ENCODE data around the gene PSME1.

Gene PSME1

DNA sequence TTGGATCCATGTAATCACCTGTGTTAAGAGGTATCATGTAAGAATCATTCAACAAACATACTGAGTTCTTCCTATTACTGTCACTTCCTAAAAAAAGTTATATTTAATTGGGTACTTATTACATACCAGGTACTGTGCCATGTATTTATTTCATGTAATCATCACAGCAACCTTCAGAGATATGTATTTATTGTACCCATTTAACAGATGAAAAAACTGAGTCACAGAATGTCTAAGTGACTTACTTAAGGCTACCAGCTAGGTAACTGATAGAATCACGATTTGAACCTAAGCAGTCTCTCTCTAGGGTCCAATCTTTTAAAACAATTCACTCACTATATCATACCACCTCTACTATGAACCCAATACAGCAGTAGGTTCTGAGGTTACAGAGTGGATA, 8.5 kb downstream of the PSME1 start:
- Histone ChIP-seq H3K9ac (ENCODE audit: low read depth, low read length) (no peak overlapping the region), H3K4me2 (ENCODE audit: insufficient read depth, low read length) (peak overlapping the region; percentile 93; the same call in 1 of the 2 replicates), H3K36me3 (ENCODE audit: insufficient read depth, low read length) (peaks cover 51% of the 10 kb centered on the region), H3K27me3 (ENCODE audit: insufficient read depth, low read length, poor library complexity) (no peaks in the 10 kb centered on the region), H3K27ac (ENCODE audit: low read length) (no peak overlapping the region), H2AFZ (ENCODE audit: low read depth, low read length) (no peak overlapping the region), H3K79me2 (ENCODE audit: insufficient read depth, low read length) (peaks cover 66% of the 10 kb centered on the region), H4K20me1 (ENCODE audit: insufficient read depth, low read length) (peaks cover 23% of the 10 kb centered on the region), H3K9me3 (ENCODE audit: insufficient read depth, low read length, severe bottlenecking) (no peaks in the 10 kb centered on the region), H3K4me1 (ENCODE audit: insufficient read depth, low read length) (peaks cover 70% of the 10 kb centered on the region), H3K4me3 (ENCODE audit: low read depth in 1 of 2, low read length in 2 of 2) (no peak overlapping the region; a peak in 1 of 4 replicates)
- TF ChIP-seq, protein P1, sequence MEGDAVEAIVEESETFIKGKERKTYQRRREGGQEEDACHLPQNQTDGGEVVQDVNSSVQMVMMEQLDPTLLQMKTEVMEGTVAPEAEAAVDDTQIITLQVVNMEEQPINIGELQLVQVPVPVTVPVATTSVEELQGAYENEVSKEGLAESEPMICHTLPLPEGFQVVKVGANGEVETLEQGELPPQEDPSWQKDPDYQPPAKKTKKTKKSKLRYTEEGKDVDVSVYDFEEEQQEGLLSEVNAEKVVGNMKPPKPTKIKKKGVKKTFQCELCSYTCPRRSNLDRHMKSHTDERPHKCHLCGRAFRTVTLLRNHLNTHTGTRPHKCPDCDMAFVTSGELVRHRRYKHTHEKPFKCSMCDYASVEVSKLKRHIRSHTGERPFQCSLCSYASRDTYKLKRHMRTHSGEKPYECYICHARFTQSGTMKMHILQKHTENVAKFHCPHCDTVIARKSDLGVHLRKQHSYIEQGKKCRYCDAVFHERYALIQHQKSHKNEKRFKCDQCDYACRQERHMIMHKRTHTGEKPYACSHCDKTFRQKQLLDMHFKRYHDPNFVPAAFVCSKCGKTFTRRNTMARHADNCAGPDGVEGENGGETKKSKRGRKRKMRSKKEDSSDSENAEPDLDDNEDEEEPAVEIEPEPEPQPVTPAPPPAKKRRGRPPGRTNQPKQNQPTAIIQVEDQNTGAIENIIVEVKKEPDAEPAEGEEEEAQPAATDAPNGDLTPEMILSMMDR (IDR thresholded peaks at IDR 0.05; ENCODE audit: borderline replicate concordance, extremely low read depth, low read length, poor library complexity, severe bottlenecking): no peak
- no peak for TF ChIP-seq EZH2 (IDR thresholded peaks at IDR 0.05; ENCODE audit: borderline replicate concordance, low read depth, low read length, severe bottlenecking)
- DNase-seq (no peak), ATAC-seq (ENCODE audit: insufficient read depth, low read depth) (no peak)

DNA sequence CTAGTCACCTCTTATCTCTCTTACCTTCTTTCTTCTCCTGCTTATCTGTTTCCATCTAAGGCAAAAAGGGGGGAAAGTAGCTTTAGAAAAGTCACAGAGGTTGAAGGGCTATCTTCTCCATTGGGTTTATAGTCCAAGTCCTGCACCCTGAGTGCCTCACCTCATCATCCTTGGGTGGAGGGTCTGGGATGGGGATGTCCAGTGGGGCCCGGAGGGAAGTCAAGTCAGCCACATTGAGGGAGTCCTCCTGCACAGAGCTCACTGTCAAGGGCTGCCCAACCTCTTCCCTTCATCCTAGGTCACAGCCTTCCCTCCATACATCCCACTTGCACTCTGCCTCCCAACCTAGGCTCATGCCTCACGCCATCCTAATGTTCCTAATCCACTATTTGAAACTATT, 9.2 kb downstream of the PSME1 start:
- Histone ChIP-seq H3K9me3 (ENCODE audit: insufficient read depth, low read length, severe bottlenecking) (no peaks in the 10 kb centered on the region), H3K9ac (ENCODE audit: low read depth, low read length) (peak overlapping the region; percentile 81), H4K20me1 (ENCODE audit: insufficient read depth, low read length) (peaks cover 26% of the 10 kb centered on the region), H3K27ac (ENCODE audit: low read length) (peak overlapping the region; percentile 92), H3K36me3 (ENCODE audit: insufficient read depth, low read length) (peaks cover 56% of the 10 kb centered on the region), H3K79me2 (ENCODE audit: insufficient read depth, low read length) (peaks cover 65% of the 10 kb centered on the region), H3K4me2 (ENCODE audit: insufficient read depth, low read length) (peak overlapping the region; percentile 93), H2AFZ (ENCODE audit: low read depth, low read length) (no peak overlapping the region), H3K27me3 (ENCODE audit: insufficient read depth, low read length, poor library complexity) (no peaks in the 10 kb centered on the region), H3K4me3 (ENCODE audit: low read depth in 1 of 2, low read length in 2 of 2) (peak overlapping the region; percentile 67 to 76; a peak in 3 of 4 replicates), H3K4me1 (ENCODE audit: insufficient read depth, low read length) (peaks cover 69% of the 10 kb centered on the region)
- ATAC-seq (ENCODE audit: insufficient read depth, low read depth) (no peak), DNase-seq (no peak)
- TF ChIP-seq EZH2 (IDR thresholded peaks at IDR 0.05; ENCODE audit: borderline replicate concordance, low read depth, low read length, severe bottlenecking): no peak
- TF ChIP-seq, protein P1 (IDR thresholded peaks at IDR 0.05; ENCODE audit: borderline replicate concordance, extremely low read depth, low read length, poor library complexity, severe bottlenecking): no peak

DNA sequence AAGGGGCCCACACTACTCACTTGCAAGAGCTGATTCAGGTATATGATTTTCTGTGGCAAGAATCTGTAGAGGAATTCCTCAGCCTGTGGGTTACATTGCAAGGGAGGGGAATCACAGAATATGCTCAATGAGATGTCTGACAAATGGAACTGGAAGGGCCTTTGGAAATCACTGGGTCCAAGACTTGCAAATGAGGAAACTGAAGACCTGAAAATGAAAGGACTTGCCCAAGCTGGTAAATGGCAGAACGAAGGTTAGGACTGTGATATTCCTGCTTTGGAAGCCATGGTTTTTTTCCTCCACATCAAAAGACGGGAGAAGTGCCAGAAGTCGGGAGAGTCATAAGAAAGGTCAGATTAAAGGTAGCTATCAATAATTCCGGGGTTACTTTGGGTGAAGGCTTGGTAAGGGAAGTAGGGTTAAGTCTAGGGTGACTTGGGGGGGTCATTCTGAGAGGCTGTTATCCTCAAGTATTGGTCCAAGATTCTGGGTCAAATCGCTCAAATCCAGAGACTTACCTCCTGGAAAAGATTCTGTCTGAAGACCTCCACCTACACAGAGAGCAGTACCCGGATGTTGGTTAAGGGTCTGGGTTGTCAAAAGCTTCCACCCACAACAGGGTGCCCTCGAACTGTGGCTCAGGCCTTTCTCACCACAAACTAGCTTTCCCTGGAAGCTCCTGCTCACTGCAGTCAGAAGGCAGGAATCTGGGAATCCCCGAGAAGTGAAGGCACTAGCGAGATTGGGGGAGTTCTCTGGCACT, 9.9 kb downstream of the PSME1 start:
- H3K9me3 ChIP-seq (ENCODE audit: insufficient read depth, low read length, severe bottlenecking): no peaks in the 10 kb centered on the region
- peaks cover 58% of the 10 kb centered on the region for H3K79me2 ChIP-seq (ENCODE audit: insufficient read depth, low read length)
- peak overlapping the region; percentile 93 for H3K4me2 ChIP-seq (ENCODE audit: insufficient read depth, low read length)
- H3K27me3 ChIP-seq (ENCODE audit: insufficient read depth, low read length, poor library complexity): no peaks in the 10 kb centered on the region
- peak overlapping the region; percentile 92 for H3K27ac ChIP-seq (ENCODE audit: low read length)
- H4K20me1 ChIP-seq (ENCODE audit: insufficient read depth, low read length): peaks cover 28% of the 10 kb centered on the region
- H3K36me3 ChIP-seq (ENCODE audit: insufficient read depth, low read length): peaks cover 60% of the 10 kb centered on the region
- H3K9ac ChIP-seq (ENCODE audit: low read depth, low read length): peak overlapping the region; percentile 81
- peaks cover 67% of the 10 kb centered on the region for H3K4me1 ChIP-seq (ENCODE audit: insufficient read depth, low read length)
- TF ChIP-seq EZH2 (IDR thresholded peaks at IDR 0.05; ENCODE audit: borderline replicate concordance, low read depth, low read length, severe bottlenecking): no peak
- TF ChIP-seq, protein P1 (IDR thresholded peaks at IDR 0.05; ENCODE audit: borderline replicate concordance, extremely low read depth, low read length, poor library complexity, severe bottlenecking): no peak
- no peak for ATAC-seq (ENCODE audit: insufficient read depth, low read depth)
- no peak for DNase-seq
- H2AFZ ChIP-seq (ENCODE audit: low read depth, low read length): peak overlapping the region; percentile 80
- H3K4me3 ChIP-seq (ENCODE audit: low read depth in 1 of 2, low read length in 2 of 2): peak overlapping the region; percentile 67 to 76
